CD4-positive, alpha-beta memory T cell (primary cell): ENCODE data around the gene ATP8A2. TPM values are rescaled to one million over a fixed set of nuclear protein-coding genes. Genes with fewer than 3 reads are reported as not detected.

Experiments
- CTCF ChIA-PET: fragments of 350-600 bp; sonication (Branson Sonifier 250); formaldehyde crosslinking; loops from one replicate; lab custom pipeline; 2021; ENCODE audit warnings: inconsistent platforms; ENCODE audit not compliant: partially characterized antibody; lab: Charles Lee
- POLR2A ChIA-PET: fragments of 350-600 bp; sonication (Branson Sonifier 250); formaldehyde crosslinking; loops from one replicate; lab custom pipeline; 2021; ENCODE audit not compliant: partially characterized antibody; lab: Charles Lee
- DNase-seq, 5 donors: peaks; one replicate each; pipeline versions ENCODE4 v3.0.0 to v3.0.0-alpha.2; 2020 to 2022; ENCODE audit warnings: mixed read lengths in 1 of 5
- H3K27ac ChIP-seq: one replicate; pipeline ENCODE4 v1.7.0; 2013; ENCODE audit warnings: low read depth, low read length
- H3K27me3 ChIP-seq: 2 replicates; pipeline ENCODE4 v1.7.0; 2013; ENCODE audit warnings: mild to moderate bottlenecking, low read length, moderate library complexity; ENCODE audit not compliant: insufficient read depth
- H3K36me3 ChIP-seq: 2 replicates; pipeline ENCODE4 v1.7.0; 2013; ENCODE audit warnings: mild to moderate bottlenecking, low read length, moderate library complexity; ENCODE audit not compliant: insufficient read depth
- H3K4me1 ChIP-seq: 2 replicates; pipeline ENCODE4 v1.7.0; 2013; ENCODE audit warnings: mild to moderate bottlenecking, low read length, moderate library complexity; ENCODE audit not compliant: insufficient read depth
- H3K4me3 ChIP-seq, 2 donors: one replicate each; pipeline ENCODE4 v1.7.0; 2013; ENCODE audit warnings: low read length in 2 of 2, mild to moderate bottlenecking in 1 of 2
- H3K9me3 ChIP-seq, 2 donors: one replicate each; pipeline ENCODE4 v1.7.0; 2013; ENCODE audit warnings: low read length in 2 of 2, control low read depth in 1 of 2; ENCODE audit not compliant: control insufficient read depth in 1 of 2
- H3K27ac Mint-ChIP-seq, 7 donors: one replicate each; pipeline ENCODE4 v1.8.0; 2020 to 2021; ENCODE audit warnings: mixed read lengths in 7 of 7, mild to moderate bottlenecking in 6 of 7, inconsistent platforms in 3 of 7, moderate library complexity in 3 of 7
- H3K27me3 Mint-ChIP-seq, 2 donors: one replicate each; pipeline ENCODE4 v1.8.0; 2020 to 2021; ENCODE audit warnings: mixed read lengths in 2 of 2
- H3K36me3 Mint-ChIP-seq, 2 donors: one replicate each; pipeline ENCODE4 v1.8.0; 2020 to 2021; ENCODE audit warnings: mixed read lengths in 2 of 2, inconsistent platforms in 1 of 2, mild to moderate bottlenecking in 1 of 2
- H3K4me1 Mint-ChIP-seq, 4 donors: one replicate each; pipeline ENCODE4 v1.8.0; 2020 to 2021; ENCODE audit warnings: mixed read lengths in 4 of 4, mild to moderate bottlenecking in 1 of 4
- H3K4me3 Mint-ChIP-seq, 8 donors: one replicate each; pipeline ENCODE4 v1.8.0; 2020 to 2021; ENCODE audit warnings: mixed read lengths in 8 of 8, mild to moderate bottlenecking in 7 of 8, moderate library complexity in 6 of 8, inconsistent platforms in 3 of 8
- H3K9me3 Mint-ChIP-seq, 8 donors: one replicate each; pipeline ENCODE4 v1.8.0; 2020 to 2021; ENCODE audit warnings: mixed read lengths in 8 of 8, mild to moderate bottlenecking in 5 of 8, inconsistent platforms in 3 of 8, moderate library complexity in 1 of 8
- intact Hi-C: fragments of 100-400 bp; cut with micrococcal nuclease; formaldehyde crosslinking; loops from one replicate; pipeline ENCODE4 v1.15.1; 2023
- polyA plus RNA-seq, 2 donors: library from polyadenylated mRNA; unstranded; fragments of 300-500 nt; fragmentation: Illumina TruSeq; gene quantifications; one replicate each; pipeline ENCODE4 v1.2.3, GENCODE V29; 2021
- total RNA-seq, 2 experiments: library from RNA; stranded (reverse); gene quantifications; one replicate each; pipeline ENCODE4 v1.2.3, GENCODE V29; 2021

The ATP8A2 gene
- total and polyA plus RNA-seq, 4 experiments from 2014 or later = 0.36 to 0.93 (median 0.67) TPM

DNA sequence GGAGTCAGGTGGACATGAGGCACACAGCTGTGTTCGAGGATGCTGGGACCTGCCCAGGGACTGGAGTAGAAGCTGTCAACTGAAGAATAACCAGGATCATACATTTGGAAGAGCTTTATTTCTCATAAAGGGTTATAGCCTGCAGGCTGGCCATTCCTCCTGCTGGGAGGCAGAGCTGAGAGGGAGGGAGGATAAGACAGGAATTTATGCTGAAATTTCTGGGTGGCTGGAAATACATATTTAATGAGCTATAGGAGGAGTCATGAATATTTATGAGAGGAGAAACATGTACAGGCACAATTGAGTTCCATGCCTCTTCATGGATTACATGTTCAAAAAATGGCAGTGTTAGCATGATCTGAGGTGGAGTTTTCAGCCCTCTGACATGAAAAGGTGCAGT is 528.2 kb downstream of the ATP8A2 start:
- CTCF ChIA-PET = interaction anchor here (0.8 to 1.4 kb wide), 4 partner anchors 11 to 71 kb away, joined by 3 to 5 read pairs (median 4); no protein-coding TSS in a partner anchor

GRCh38 chr13:25901460-25902376 is 529.9 kb downstream of the ATP8A2 start:
- peak; percentile 76 to 89 (median 84) for DNase-seq
- peak overlapping the region in 4 of 8 donors; percentile 19 to 50 (median 38) for H3K4me3 Mint-ChIP-seq
- ChIA-PET POLR2A (interaction anchor here (0.7 to 2.4 kb wide), 11 partner anchors 11 to 73 kb away, joined by 3 to 15 read pairs (median 4); no protein-coding TSS in a partner anchor), CTCF (interaction anchor here (0.5 to 1.4 kb wide), 7 partner anchors 9 to 160 kb away, joined by 3 read pairs; no protein-coding TSS in a partner anchor)
- peak overlapping the region in 1 of 7 donors; percentile 91 for H3K27ac Mint-ChIP-seq
- Histone ChIP-seq H3K27me3 (no peaks in the 10 kb centered on the region), H3K4me3 (peak overlapping the region in 1 of 2 donors; percentile 2), H3K9me3 (no peaks in the 10 kb centered on the region), H3K36me3 (no peaks in the 10 kb centered on the region), H3K27ac (peak overlapping the region; percentile 61), H3K4me1 (peaks cover 71% of the 10 kb centered on the region)
- intact Hi-C loops = loop anchor here (1.0 to 5.0 kb wide), 7 partner anchors 15 to 351 kb away; partner anchors contain the start of genes CDK8 and SHISA2
- no peaks in the 10 kb centered on the region for H3K36me3 Mint-ChIP-seq
- H3K9me3 Mint-ChIP-seq = peaks cover 0 to 4% (median 0%) of the 10 kb centered on the region in 8 donors
- H3K27me3 Mint-ChIP-seq = no peaks in the 10 kb centered on the region
- H3K4me1 Mint-ChIP-seq = peaks cover 0 to 26% (median 24%) of the 10 kb centered on the region in 4 donors

More for the DNA sequence above, 528.2 kb downstream of the ATP8A2 start:
- H3K9me3 Mint-ChIP-seq = peaks cover 0 to 4% (median 1%) of the 10 kb centered on the region in 8 donors
- intact Hi-C loops = loop anchor here (2.0 to 5.0 kb wide), 4 partner anchors 13 to 352 kb away; partner anchors contain the start of genes CDK8 and SHISA2
- peak overlapping the region in 5 of 8 donors; percentile 26 to 80 (median 50) for H3K4me3 Mint-ChIP-seq
- no peaks in the 10 kb centered on the region for H3K9me3 ChIP-seq
- H3K27ac Mint-ChIP-seq = peak overlapping the region in 6 of 7 donors; percentile 50 to 91 (median 88)
- no peaks in the 10 kb centered on the region for H3K36me3 ChIP-seq
- no peak overlapping the region for H3K27ac ChIP-seq
- POLR2A ChIA-PET = interaction anchor here (0.6 to 2.3 kb wide), 2 partner anchors 26 to 69 kb away, joined by 3 to 4 read pairs; no protein-coding TSS in a partner anchor
- no peak for DNase-seq
- H3K4me1 ChIP-seq = peaks cover 55% of the 10 kb centered on the region
- H3K4me1 Mint-ChIP-seq = peaks cover 0 to 26% (median 24%) of the 10 kb centered on the region in 4 donors
- H3K4me3 ChIP-seq = no peak overlapping the region
- H3K27me3 Mint-ChIP-seq = no peaks in the 10 kb centered on the region
- no peaks in the 10 kb centered on the region for H3K27me3 ChIP-seq
- H3K36me3 Mint-ChIP-seq = no peaks in the 10 kb centered on the region

GRCh38 chr13:25902455-25902854 is 530.7 kb downstream of the ATP8A2 start:
- no peak overlapping the region for H3K27ac Mint-ChIP-seq
- peak overlapping the region in 1 of 2 donors; percentile 39 for H3K4me3 ChIP-seq
- peaks cover 73% of the 10 kb centered on the region for H3K4me1 ChIP-seq

DNA sequence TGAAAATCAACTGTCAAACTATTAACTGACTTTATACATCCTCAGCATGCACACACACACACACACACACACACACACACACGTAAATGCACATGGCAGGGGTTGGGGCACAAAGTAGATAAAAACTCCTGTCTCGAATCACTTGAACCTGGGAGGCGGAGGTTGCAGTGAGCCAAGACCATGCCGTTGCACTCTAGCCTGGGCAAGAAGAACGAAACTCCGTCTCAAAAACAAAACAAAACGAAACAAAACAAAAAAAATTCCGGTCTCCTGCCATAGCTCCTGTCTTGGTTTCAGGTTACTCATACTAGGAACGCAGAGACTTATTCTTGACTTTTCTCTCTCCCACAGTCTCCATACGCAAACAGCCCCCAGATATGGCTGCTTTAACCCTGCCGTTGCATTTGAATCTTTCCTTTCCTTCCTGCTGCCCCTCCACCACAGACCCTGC is 531.1 kb downstream of the ATP8A2 start:
- ChIA-PET CTCF (no interaction called here), POLR2A (interaction anchor here (2.0 to 2.4 kb wide), 4 partner anchors 14 to 68 kb away, joined by 10 to 15 read pairs (median 10); no protein-coding TSS in a partner anchor)
- no peak overlapping the region for H3K27ac Mint-ChIP-seq
- no peaks in the 10 kb centered on the region for H3K27me3 Mint-ChIP-seq
- no peak overlapping the region for H3K4me3 Mint-ChIP-seq
- H3K4me1 Mint-ChIP-seq = peaks cover 0 to 26% (median 24%) of the 10 kb centered on the region in 4 donors
- intact Hi-C loops = loop anchor here (5.0 kb wide), 2 partner anchors 49 to 349 kb away; partner anchors contain the start of gene CDK8
- Histone ChIP-seq H3K4me1 (peaks cover 73% of the 10 kb centered on the region), H3K27ac (peak overlapping the region; percentile 61), H3K36me3 (no peaks in the 10 kb centered on the region), H3K9me3 (no peaks in the 10 kb centered on the region), H3K4me3 (peak overlapping the region in 1 of 2 donors; percentile 39), H3K27me3 (no peaks in the 10 kb centered on the region)
- peak; percentile 29 to 66 (median 39) for DNase-seq
- peaks cover 0 to 2% (median 0%) of the 10 kb centered on the region in 8 donors for H3K9me3 Mint-ChIP-seq
- no peaks in the 10 kb centered on the region for H3K36me3 Mint-ChIP-seq

More at GRCh38 chr13:25902455-25902854, 530.7 kb downstream of the ATP8A2 start:
- peaks cover 0 to 26% (median 24%) of the 10 kb centered on the region in 4 donors for H3K4me1 Mint-ChIP-seq
- intact Hi-C loops = loop anchor here (5.0 kb wide), 2 partner anchors 50 to 350 kb away; partner anchors contain the start of gene CDK8
- ChIA-PET POLR2A (interaction anchor here (0.7 to 2.4 kb wide), 6 partner anchors 14 to 69 kb away, joined by 3 to 15 read pairs (median 10); no protein-coding TSS in a partner anchor), CTCF (interaction anchor here (0.5 to 1.4 kb wide), 6 partner anchors 8 to 160 kb away, joined by 3 read pairs; no protein-coding TSS in a partner anchor)
- H3K9me3 ChIP-seq = no peaks in the 10 kb centered on the region
- DNase-seq = no peak
- H3K36me3 ChIP-seq = no peaks in the 10 kb centered on the region
- no peak overlapping the region for H3K4me3 Mint-ChIP-seq
- H3K27me3 Mint-ChIP-seq = no peaks in the 10 kb centered on the region
- H3K27me3 ChIP-seq = no peaks in the 10 kb centered on the region
- peak overlapping the region; percentile 61 for H3K27ac ChIP-seq
- H3K36me3 Mint-ChIP-seq = no peaks in the 10 kb centered on the region
- peaks cover 0 to 3% (median 0%) of the 10 kb centered on the region in 8 donors for H3K9me3 Mint-ChIP-seq

- no peak for DNase-seq
- H3K9me3 Mint-ChIP-seq = peaks cover 0 to 2% (median 0%) of the 10 kb centered on the region in 8 donors
- no peak overlapping the region for H3K4me3 Mint-ChIP-seq
- Histone ChIP-seq H3K9me3 (no peaks in the 10 kb centered on the region), H3K36me3 (no peaks in the 10 kb centered on the region), H3K4me3 (no peak overlapping the region), H3K27ac (no peak overlapping the region), H3K27me3 (no peaks in the 10 kb centered on the region), H3K4me1 (peaks cover 65% of the 10 kb centered on the region)
- no peaks in the 10 kb centered on the region for H3K27me3 Mint-ChIP-seq
- peaks cover 0 to 18% (median 15%) of the 10 kb centered on the region in 4 donors for H3K4me1 Mint-ChIP-seq
- intact Hi-C loops = loop anchor here (5.0 kb wide), 2 partner anchors 47 to 347 kb away; partner anchors contain the start of gene CDK8
- CTCF ChIA-PET = no interaction called here
- POLR2A ChIA-PET = no interaction called here
- H3K36me3 Mint-ChIP-seq = no peaks in the 10 kb centered on the region
- no peak overlapping the region for H3K27ac Mint-ChIP-seq
These were observed 533.1 kb downstream of the ATP8A2 start for GRCh38 chr13:25904830-25905229.

DNA sequence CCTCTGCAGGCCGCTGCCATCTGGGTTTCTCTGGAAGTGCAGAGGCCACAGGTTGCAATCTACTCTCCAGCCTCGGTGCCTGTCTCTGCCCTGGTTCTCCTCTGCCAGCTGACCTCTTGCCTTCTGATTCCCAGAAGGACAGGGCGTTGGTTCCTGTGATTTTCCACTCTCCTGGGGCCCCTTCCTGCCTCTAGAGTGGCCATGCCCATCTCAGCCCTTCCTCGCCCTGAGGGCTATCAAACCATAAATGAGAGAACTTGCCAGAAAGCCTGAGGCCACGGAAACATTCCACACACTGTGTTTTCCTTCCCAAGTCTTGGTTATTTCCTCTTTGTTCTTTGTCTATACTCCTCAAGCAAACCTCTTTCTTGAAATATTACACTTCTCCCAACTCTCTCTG is 533.8 kb downstream of the ATP8A2 start:
- no peaks in the 10 kb centered on the region for H3K36me3 ChIP-seq
- no peak for DNase-seq
- no peak overlapping the region for H3K4me3 Mint-ChIP-seq
- H3K9me3 Mint-ChIP-seq = peaks cover 0 to 2% (median 0%) of the 10 kb centered on the region in 8 donors
- H3K9me3 ChIP-seq = no peaks in the 10 kb centered on the region
- H3K27me3 ChIP-seq = no peaks in the 10 kb centered on the region
- intact Hi-C loops = no loop called here
- H3K36me3 Mint-ChIP-seq = no peaks in the 10 kb centered on the region
- peaks cover 0 to 14% (median 9%) of the 10 kb centered on the region in 4 donors for H3K4me1 Mint-ChIP-seq
- H3K27ac ChIP-seq = peak overlapping the region; percentile 42
- POLR2A ChIA-PET = interaction anchor here (1.0 to 1.4 kb wide), 4 partner anchors 30 to 106 kb away, joined by 3 to 5 read pairs (median 4); no protein-coding TSS in a partner anchor
- H3K27me3 Mint-ChIP-seq = no peaks in the 10 kb centered on the region
- CTCF ChIA-PET = no interaction called here
- no peak overlapping the region for H3K27ac Mint-ChIP-seq
- H3K4me3 ChIP-seq = no peak overlapping the region
- peaks cover 57% of the 10 kb centered on the region for H3K4me1 ChIP-seq
